HG03175 (cell line): ENCODE measurements around the gene KMT2C.
"Not testable (repeated sequence)": the region's sequence is repeated elsewhere in the genome, so short reads cannot be mapped to it uniquely, and the experiment has no call there.

Source experiments
- ATAC-seq: cut with Tn5 transposase; IDR thresholded peaks from one replicate; pipeline ENCODE4 v1.9.1; 2021; ENCODE audit warnings: mild to moderate bottlenecking, moderate library complexity; ENCODE audit not compliant: unreplicated experiment

Gene KMT2C

GRCh38 chr7:152365982-152366603, 69.7 kb downstream of the KMT2C start:
- ATAC-seq: no peak

- no peak for ATAC-seq
Measured at GRCh38 chr7:152363798-152364197, 72.0 kb downstream of the KMT2C start.

GRCh38 chr7:152362128-152362926, 73.5 kb downstream of the KMT2C start:
- ATAC-seq: no peak

GRCh38 chr7:152355474-152356057, 80.2 kb downstream of the KMT2C start:
- ATAC-seq: peak; percentile 47

GRCh38 chr7:152354061-152354460, 81.7 kb downstream of the KMT2C start:
- ATAC-seq: no peak

GRCh38 chr7:152353281-152353680, 82.5 kb downstream of the KMT2C start:
- not testable (repeated sequence) for ATAC-seq

- not testable (repeated sequence) for ATAC-seq
Measured at GRCh38 chr7:152351747-152352146, 84.1 kb downstream of the KMT2C start.

GRCh38 chr7:152351168-152351567, 84.6 kb downstream of the KMT2C start:
- ATAC-seq: no peak

- ATAC-seq: no peak
Measured at GRCh38 chr7:152347888-152348287, 87.9 kb downstream of the KMT2C start.

GRCh38 chr7:152344253-152344652, 91.5 kb downstream of the KMT2C start:
- ATAC-seq: no peak

- no peak for ATAC-seq
Measured at GRCh38 chr7:152342796-152343195, 93.0 kb downstream of the KMT2C start.

- no peak for ATAC-seq
Measured at GRCh38 chr7:152341914-152342236, 93.9 kb downstream of the KMT2C start.

GRCh38 chr7:152341039-152341913, 94.5 kb downstream of the KMT2C start:
- peak; percentile 68 for ATAC-seq

- ATAC-seq: no peak
Measured at GRCh38 chr7:152340161-152340560, 95.6 kb downstream of the KMT2C start.

GRCh38 chr7:152338561-152338960, 97.2 kb downstream of the KMT2C start:
- no peak for ATAC-seq

- peak; percentile 55 for ATAC-seq
Measured at GRCh38 chr7:152336754-152337368, 98.9 kb downstream of the KMT2C start.

- ATAC-seq: no peak
Measured at GRCh38 chr7:152335900-152336571, 99.8 kb downstream of the KMT2C start.

- ATAC-seq: no peak
Measured at GRCh38 chr7:152333134-152333533, 102.7 kb downstream of the KMT2C start.

- ATAC-seq: no peak
Measured at GRCh38 chr7:152330827-152331226, 105.0 kb downstream of the KMT2C start.

- no peak for ATAC-seq
Measured at GRCh38 chr7:152329469-152329868, 106.3 kb downstream of the KMT2C start.
